Hepatocyte (in vitro differentiated cells): ENCODE measurements around the gene GEMIN4. TPM values are rescaled to one million over a fixed set of nuclear protein-coding genes. Genes with fewer than 3 reads are reported as not detected.

Experiments used
- DNase-seq: peaks from one replicate; pipeline ENCODE4 v3.0.0-alpha.2; 2016; ENCODE audit warnings: low spot score
- H2AFZ ChIP-seq: fragments of 200-600 bp; sonication (generic); 2 replicates; pipeline ENCODE4 v1.6.0; 2016; ENCODE audit warnings: antibody characterized with exemption, mild to moderate bottlenecking
- H3K27ac ChIP-seq: fragments of 200-600 bp; sonication (generic); 2 replicates; pipeline ENCODE4 v1.5.1; 2016; ENCODE audit warnings: mild to moderate bottlenecking
- H3K27me3 ChIP-seq: fragments of 200-600 bp; sonication (generic); 2 replicates; pipeline ENCODE4 v1.6.1; 2016
- H3K36me3 ChIP-seq: fragments of 200-600 bp; sonication (generic); replicated peaks from 2 replicates; pipeline ENCODE4 v1.5.1; 2016; ENCODE audit warnings: low read depth; ENCODE audit not compliant: insufficient read depth
- H3K4me1 ChIP-seq: fragments of 200-600 bp; sonication (generic); 2 replicates; pipeline ENCODE4 v1.5.1; 2016; ENCODE audit warnings: mild to moderate bottlenecking, moderate library complexity; ENCODE audit not compliant: insufficient read depth
- H3K4me2 ChIP-seq: fragments of 200-600 bp; sonication (generic); 2 replicates; pipeline ENCODE4 v1.6.0; 2016
- H3K4me3 ChIP-seq: fragments of 200-600 bp; sonication (generic); 2 replicates; pipeline ENCODE4 v1.5.1; 2016; ENCODE audit warnings: mild to moderate bottlenecking
- H3K79me2 ChIP-seq: fragments of 200-600 bp; sonication (generic); 2 replicates; pipeline ENCODE4 v1.6.0; 2017; ENCODE audit warnings: mild to moderate bottlenecking
- H3K9me2 ChIP-seq: fragments of 200-600 bp; sonication (generic); replicated peaks from 2 replicates; pipeline ENCODE4 v1.6.0; 2017; ENCODE audit warnings: mild to moderate bottlenecking; ENCODE audit not compliant: insufficient read depth
- H3K9me3 ChIP-seq: fragments of 200-600 bp; sonication (generic); 2 replicates; pipeline ENCODE4 v1.5.1; 2016; ENCODE audit warnings: low read depth, mild to moderate bottlenecking
- H4K20me1 ChIP-seq: fragments of 200-600 bp; sonication (generic); 2 replicates; pipeline ENCODE4 v1.6.0; 2016; ENCODE audit warnings: mild to moderate bottlenecking; ENCODE audit not compliant: insufficient read depth, poor library complexity, severe bottlenecking
- CTCF ChIP-seq: fragments of 200-600 bp; sonication (generic); IDR thresholded peaks from 2 replicates; pipeline ENCODE4 v1.5.1; 2016; ENCODE audit warnings: antibody characterized with exemption, mild to moderate bottlenecking; ENCODE audit not compliant: poor library complexity
- EZH2 ChIP-seq: fragments of 200-600 bp; sonication (generic); IDR thresholded peaks from 2 replicates; pipeline ENCODE4 v1.6.1; 2016; ENCODE audit warnings: antibody characterized with exemption, mild to moderate bottlenecking, borderline replicate concordance
- EZH2phosphoT487 ChIP-seq: fragments of 200-600 bp; sonication (generic); IDR thresholded peaks from one replicate; pipeline ENCODE4 v1.6.1; 2018; ENCODE audit warnings: antibody characterized with exemption, mild to moderate bottlenecking, low read depth, moderate library complexity; ENCODE audit not compliant: unreplicated experiment, severe bottlenecking
- WGBS: methylation state at CpG from one replicate; pipeline ENCODE4 v1.1.6; 2016; ENCODE audit warnings: low lambda C conversion rate; ENCODE audit errors: missing lambda C conversion rate; 5-methylcytosine and 5-hydroxymethylcytosine counted together
- polyA plus RNA-seq: library from polyadenylated mRNA; unstranded; fragments of >200 nt; fragmentation: Nextera tagmentation; extraction: Ambion mirVana; gene quantifications from 2 replicates; pipeline ENCODE4 v1.2.1, GENCODE V29; 2016
- total RNA-seq: library from RNA; depleted of rRNA; stranded (reverse); fragments of >200 nt; gene quantifications from 2 replicates; pipeline ENCODE4 v1.2.3, GENCODE V29; 2014

GEMIN4 gene
- total and polyA plus RNA-seq, 2 experiments from 2014 or later, result 12.0 to 12.8 TPM

DNA sequence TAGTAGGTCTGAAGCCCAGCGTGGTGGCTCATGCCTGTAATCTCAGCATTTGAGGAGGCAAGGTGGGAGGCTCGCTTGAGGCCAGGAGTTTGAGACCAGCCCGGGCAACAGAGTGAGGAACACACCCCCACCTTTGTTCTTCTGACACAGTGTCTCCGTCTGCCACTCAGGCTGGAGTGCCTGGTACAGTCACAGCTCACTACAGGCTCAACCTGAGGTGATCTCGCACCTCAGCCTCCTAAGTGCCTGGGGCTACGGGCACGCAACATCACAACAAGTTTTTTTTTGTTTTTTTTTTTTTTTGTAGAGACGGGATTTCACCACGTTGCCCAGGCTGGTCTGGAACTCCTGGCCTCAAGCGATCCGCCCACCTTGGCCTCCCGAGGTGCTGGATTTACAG is 26.3 kb downstream of the GEMIN4 start:
- no peaks in the 10 kb centered on the region for H3K9me3 ChIP-seq
- no peak for DNase-seq

DNA sequence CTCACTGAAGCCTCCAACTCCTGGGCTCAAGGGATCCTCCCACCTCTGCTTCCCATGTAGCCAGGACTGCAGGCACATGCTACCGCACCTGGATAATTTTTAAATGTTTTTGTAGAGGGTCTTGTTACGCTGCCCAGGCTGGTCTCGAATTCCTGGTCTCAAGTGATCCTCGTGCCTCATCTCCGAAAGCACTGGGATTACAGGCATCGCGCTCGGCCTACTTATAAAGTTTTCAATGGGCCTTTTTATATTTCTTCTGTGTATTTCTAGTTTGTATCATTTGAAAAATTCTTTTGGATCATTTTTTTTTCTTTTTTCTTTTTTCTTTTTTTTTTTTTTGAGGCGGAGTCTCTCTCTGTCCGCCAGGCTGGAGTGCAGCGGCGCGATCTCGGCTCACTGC is 27.0 kb downstream of the GEMIN4 start:
- Histone ChIP-seq H3K36me3 (no peaks in the 10 kb centered on the region), H3K27me3 (no peaks in the 10 kb centered on the region), H3K9me2 (no peaks in the 10 kb centered on the region), H3K27ac (no peak overlapping the region), H4K20me1 (no peaks in the 10 kb centered on the region), H3K79me2 (no peaks in the 10 kb centered on the region), H3K4me1 (peaks cover 11% of the 10 kb centered on the region), H3K9me3 (no peaks in the 10 kb centered on the region), H3K4me3 (no peak overlapping the region), H2AFZ (no peak overlapping the region), H3K4me2 (no peak overlapping the region)
- WGBS, result 97% methylated on average over 13 of the region's 14 CpGs
- DNase-seq, result no peak
- TF ChIP-seq CTCF, result no peak
- no peak for TF ChIP-seq EZH2
- TF ChIP-seq EZH2phosphoT487, result no peak

More for the DNA sequence above, 26.3 kb downstream of the GEMIN4 start:
- TF ChIP-seq EZH2, result no peak
- no peak for TF ChIP-seq CTCF
- no peak for TF ChIP-seq EZH2phosphoT487
- H3K36me3 ChIP-seq, result no peaks in the 10 kb centered on the region
- 53% methylated on average over 12 of the region's 12 CpGs for WGBS
- no peaks in the 10 kb centered on the region for H3K79me2 ChIP-seq
- H3K4me3 ChIP-seq, result no peak overlapping the region
- peak overlapping the region; percentile 74 for H3K27ac ChIP-seq
- no peaks in the 10 kb centered on the region for H4K20me1 ChIP-seq
- H3K27me3 ChIP-seq, result no peaks in the 10 kb centered on the region
- peak overlapping the region; percentile 35 for H2AFZ ChIP-seq
- H3K4me1 ChIP-seq, result peaks cover 11% of the 10 kb centered on the region
- peak overlapping the region; percentile 74 for H3K4me2 ChIP-seq
- H3K9me2 ChIP-seq, result no peaks in the 10 kb centered on the region

DNA sequence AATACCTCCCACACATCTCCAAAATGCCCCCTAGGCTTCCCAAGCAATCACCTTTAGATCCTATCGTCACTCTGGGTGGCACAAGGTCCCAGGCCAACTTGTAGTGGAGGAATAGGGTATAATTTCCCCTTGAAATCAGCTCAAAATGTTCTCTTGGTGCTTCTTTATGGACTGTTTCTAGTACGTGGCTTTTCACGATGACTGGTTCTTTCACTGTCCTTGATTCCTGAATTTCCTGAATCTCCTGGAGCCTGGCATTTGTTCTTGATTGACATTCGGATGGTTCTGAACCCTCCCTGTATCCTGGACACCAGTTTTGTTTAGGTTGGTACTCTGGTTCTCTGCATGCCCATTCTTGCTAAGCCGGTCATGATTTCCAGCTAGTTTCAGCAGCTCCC is 30.5 kb downstream of the GEMIN4 start:
- H4K20me1 ChIP-seq, result no peaks in the 10 kb centered on the region
- no peaks in the 10 kb centered on the region for H3K9me2 ChIP-seq
- WGBS, result 83% methylated on average over 5 of the region's 5 CpGs
- no peaks in the 10 kb centered on the region for H3K9me3 ChIP-seq
- H3K4me3 ChIP-seq, result no peak overlapping the region
- H3K27me3 ChIP-seq, result no peaks in the 10 kb centered on the region
- H3K36me3 ChIP-seq, result no peaks in the 10 kb centered on the region
- H3K79me2 ChIP-seq, result peaks cover 6% of the 10 kb centered on the region
- H3K27ac ChIP-seq, result no peak overlapping the region
- DNase-seq, result no peak
- no peak overlapping the region for H3K4me2 ChIP-seq
- H3K4me1 ChIP-seq, result peaks cover 8% of the 10 kb centered on the region
- TF ChIP-seq EZH2 (no peak), EZH2phosphoT487 (no peak), CTCF (no peak)
- H2AFZ ChIP-seq, result no peak overlapping the region
